Measurements from ENCODE around the gene TSTD1.
A peak's percentile ranks its signal among the peaks of the same experiment; 100 is the strongest.

The TSTD1 gene, protein sequence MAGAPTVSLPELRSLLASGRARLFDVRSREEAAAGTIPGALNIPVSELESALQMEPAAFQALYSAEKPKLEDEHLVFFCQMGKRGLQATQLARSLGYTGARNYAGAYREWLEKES

DNA sequence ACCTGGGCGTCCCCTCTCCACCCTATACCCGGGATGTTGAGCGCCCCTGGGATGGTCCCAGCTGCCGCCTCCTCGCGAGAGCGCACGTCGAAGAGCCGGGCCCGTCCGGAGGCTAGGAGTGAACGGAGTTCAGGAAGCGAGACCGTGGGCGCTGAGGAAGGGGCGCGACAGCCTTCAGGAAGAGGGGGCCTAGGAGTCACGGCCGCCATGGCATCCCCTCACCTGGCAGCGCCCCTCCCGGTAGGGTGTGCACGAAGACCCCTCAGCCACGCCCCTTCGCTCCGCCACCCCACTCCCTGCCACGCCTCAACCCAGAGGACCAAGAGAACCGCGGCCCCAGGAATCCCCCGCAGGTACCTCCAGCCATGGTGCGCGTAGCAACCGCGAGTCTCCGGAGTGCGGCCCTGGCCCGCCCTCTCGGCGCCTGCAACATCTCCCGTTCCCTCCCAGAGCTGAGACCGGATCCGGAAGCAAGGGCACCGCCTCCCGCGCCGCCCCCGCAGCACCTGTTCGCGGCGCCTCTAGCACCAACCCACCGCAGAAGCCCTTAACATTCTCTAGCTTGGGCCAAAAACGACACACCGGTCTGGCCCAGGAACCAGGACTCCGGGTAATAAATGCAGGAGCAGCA lies at the start of gene TSTD1:
TSTD1 (minus strand) TSS at position 442 of the 631 bp plus-strand sequence; CDS start at position 367, 75 bp downstream.
- DNase-seq, result peak; percentile 74

DNA sequence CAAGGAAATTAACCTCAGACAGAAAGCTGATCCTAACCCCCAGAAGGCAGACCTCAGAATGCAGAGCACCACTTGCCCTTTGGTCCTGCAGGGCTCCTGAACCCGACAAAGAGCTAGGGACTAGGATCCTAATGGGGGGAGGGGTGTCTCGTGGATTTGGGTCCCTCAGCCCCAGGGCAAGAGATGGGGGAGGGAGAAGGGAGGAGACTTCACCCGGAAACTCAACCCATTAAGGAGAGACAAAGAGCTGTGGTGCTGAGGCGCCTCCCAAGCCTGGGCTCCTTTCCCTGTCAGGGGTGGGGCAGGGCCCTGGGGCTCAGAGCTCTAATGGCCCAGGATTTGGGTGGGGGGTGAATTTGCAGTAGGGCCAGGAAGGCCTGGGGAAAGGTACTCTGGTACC lies 47.7 kb upstream of the TSTD1 start:
- DNase-seq, result no peak

DNA sequence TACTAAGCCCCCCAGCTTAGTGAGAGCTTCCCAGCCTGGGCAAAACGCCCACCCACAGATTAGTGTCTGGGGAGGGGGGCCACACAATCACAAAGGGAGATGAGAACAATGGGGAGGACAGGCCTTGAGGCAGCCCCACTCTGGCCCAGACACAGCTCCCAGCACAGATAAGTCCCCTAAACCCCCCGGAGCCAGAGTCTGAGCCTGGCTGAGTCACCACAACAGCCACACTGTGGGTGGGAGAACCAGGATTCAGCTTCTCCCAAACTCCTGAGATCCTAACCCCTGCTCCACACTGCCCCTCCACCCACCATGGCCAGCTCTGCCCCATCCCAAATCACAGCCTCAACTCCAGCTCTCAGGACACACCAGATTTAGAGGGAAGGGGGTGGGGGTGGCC lies 46.4 kb upstream of the TSTD1 start:
- peak; percentile 7 for DNase-seq

DNA sequence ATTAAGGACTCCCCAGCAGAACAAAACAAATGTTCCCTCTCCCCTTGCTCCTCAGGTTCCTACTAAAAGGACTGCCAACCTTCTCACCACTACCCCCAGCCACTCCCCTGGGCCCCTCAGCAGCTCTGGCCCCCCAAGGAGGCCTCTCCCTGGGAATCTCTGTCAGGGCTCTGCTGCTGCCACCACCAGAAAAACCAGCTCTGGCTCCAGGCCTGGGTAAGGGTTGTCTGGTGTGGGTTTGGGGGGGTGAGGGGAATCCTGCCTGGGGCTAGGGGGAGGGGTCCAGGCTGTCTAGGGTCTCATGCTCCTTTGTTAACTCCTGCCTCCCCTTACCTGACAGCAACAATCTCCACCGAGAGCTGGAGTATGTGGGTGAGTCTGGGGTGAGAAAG lies 45.8 kb upstream of the TSTD1 start:
- peak; percentile 19 for DNase-seq

DNA sequence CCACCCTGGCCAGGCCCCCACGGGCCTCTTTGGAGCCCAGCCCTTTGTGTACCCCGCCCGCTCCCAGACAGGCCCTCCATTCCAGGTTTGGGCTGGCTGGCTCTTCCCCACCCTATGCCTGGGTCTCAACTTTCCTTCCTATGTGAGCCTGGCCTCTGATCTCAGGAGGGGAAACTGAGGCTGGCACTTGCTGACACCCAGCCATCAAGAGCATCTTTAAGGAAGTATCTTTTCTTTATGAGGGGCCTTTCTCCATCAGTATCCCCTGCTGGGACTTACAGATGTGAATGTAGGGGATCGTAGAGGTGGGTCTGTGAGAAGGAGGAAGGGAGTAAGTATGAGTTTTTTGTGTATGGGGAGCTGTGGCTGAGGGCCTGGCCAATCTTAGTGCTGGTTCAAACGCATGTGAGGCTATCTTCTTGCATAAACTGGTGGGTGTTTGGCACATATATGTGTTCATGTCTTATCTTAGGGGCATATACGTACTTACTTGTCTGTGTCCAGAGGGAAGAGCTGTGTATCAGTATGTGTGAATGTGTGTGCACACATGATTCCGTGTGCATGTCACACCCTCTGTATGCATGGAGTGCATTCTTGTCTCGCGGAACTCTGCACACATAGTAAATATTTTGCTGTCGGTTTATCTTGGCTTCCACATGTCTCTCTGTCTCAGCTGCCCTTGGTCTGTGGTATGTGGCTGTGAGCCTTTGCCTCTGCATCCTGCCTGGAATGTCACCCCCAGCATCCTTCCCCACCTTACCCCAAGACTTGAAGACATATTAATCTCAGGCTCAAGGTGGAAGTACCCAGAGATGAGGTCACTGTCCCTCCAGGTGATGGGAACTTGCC lies 45.2 kb upstream of the TSTD1 start:
- DNase-seq, result no peak

DNA sequence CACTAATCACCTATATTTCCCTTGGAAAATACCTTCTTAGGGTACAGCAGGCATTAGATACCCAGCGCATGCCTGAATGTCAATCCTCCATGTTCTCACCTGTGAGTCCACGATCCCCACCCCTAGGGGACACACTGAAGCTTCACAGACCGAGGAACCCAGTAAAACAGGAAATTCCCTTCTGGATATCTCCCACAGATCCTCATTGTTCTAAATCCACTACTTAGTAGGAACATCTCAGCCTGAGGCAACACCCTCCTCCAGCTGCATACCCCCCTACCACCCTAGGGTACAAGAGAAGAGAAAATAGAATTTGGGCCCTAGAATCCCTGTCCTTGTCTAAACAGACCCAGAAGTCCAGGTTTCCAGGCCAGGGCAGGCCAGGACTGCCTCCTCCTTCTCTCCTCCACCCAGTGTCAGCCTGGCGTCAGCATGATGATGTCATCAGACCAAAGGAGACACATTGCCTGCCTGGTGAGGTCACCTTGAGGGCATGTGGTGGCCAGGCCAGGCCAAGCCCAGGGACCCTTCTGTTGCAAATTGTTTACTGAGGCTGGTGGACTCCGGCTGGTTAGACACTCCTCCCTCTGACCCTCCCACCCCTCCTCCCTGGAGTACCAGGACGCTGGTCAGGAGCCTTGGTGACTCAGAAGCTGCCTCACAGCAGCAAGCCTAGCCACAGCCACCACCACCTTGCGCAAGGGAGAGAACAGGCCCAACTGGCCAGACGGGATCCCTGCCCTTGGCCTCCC lies 44.4 kb upstream of the TSTD1 start:
- peak; percentile 26 for DNase-seq

DNA sequence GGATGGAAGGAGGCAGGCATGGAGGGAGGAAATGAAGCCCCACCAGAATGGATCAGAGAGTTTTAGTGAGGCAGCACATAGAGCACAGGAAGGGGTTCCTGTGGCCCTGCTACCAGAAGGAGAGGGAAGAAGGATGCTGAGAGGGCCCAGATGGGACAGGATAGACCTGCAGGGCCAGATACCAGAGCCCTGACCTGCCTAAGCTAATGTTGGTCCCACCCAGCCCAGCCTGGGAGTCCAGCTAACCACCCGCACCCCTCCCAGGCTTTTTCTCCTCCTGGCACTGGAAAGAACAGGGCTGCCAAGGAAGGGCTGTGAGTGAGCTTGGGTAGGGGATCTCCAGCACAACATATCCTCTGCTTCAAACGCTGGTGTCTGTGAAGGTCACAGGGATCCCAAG lies 43.7 kb upstream of the TSTD1 start:
- DNase-seq, result no peak

DNA sequence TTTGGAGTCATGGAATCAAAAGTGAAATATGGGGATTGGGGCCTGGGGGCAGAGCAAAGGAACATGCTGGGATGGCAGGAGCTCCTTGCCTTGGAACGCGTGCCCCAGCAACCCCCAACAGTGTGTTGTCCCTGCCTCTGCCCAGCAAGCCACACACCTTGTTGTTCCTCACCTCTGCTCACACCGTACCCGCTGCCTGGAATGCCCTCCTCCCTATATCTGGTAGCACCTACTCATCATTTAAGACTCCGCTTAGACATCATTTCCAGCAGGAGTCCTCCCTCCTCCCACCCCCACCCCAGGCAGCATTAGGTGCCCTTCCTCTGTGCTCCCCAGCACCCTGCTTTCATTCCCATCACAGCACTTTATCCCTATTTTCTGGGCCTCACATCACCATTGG lies 42.8 kb upstream of the TSTD1 start:
- no peak for DNase-seq

DNA sequence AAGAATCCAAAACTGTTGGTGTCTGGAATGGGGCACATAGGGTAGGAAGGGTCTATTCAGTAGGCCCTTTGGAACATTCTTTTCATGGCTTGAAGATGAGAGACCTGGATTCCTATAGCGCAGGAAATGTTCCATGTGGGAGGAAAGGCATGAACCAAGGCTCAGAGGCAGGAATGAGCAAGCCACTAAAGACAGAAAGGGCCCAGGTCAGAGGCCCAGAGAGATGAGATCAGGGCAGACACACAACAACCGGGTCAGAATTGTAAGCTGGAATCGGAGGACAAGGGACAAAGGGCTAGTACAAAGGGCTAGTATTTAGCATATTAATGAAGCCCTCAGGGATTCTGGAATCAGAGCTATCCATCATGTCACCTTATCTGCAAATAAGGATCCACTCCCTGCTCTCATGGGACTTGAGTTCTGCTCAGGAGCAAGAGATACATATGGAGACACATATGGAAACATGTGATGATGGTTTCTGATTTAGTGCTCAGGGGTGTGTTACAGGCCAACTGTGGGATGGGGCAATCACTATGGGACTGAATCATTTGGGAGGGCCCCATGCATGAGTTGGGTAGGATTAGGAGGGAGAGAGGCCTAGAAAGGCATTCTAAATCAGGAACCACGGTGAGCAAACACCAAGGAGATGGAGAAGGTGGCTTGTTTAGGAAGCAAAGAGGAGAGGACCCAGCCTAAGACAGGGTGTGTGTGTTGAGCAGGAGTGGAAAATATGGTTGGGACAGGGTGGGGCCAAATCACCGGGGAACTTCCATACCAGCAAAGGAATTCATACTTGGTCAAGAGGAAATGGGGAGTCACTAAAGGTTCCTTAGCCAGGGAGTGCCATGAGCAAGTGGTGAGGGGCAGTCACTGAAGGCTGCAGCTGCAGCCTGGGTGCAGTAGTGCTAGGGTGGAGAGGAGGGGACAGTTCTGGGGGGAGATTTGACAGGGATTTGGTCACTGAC lies 42.0 kb upstream of the TSTD1 start:
- DNase-seq, result no peak

DNA sequence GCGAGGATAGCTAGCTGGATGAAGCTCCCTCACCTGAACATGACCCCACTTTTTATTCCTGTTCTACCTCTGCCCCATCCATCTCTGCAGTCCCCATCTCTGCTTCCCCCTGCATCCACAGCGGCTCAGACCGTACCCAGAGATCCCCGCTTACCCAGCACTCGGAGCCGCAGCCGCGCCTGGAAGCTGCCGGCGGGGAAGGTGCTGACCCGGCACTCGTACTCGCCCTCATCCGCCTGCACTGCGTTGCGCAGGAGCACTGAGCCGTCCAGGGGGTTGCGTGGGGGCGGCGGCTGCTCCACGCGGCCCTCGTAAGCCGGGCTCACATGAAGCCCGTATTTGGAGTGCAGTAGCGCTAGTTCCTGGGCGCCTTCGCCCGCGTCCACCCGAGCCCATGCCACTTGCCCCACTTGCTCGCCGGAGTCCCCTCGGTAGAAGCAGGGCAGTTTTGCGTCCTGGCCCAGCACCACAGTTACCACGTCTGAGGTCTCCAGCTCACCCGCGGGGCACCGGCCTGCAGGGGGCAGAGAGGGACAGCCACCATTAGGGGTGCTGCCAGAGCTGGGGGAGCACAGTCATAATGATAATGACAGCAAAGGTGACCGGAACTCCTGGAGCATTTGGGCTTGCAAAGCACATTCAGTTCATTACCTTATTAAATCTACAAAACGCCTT lies 40.8 kb upstream of the TSTD1 start:
- no peak for DNase-seq

DNA sequence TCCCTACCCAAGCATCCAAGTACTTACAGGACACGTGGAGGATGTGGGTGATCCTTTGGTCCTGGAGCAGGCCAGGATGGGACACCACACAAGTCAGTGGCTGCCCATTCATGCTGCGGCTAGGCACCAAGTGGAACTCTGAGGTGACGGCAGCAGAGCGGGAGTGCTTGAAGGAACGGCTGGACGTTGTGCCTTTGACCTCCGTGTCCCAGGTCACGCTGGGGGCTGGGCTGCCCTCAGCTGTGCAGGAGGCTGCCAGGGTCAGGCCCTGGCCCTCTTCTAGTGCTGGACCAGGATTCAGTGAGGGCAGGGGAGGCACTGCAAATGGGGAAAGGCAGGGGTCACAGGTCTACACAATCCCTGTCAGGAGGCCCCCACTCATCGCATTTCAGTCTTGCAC lies 38.7 kb upstream of the TSTD1 start:
- DNase-seq, result no peak

DNA sequence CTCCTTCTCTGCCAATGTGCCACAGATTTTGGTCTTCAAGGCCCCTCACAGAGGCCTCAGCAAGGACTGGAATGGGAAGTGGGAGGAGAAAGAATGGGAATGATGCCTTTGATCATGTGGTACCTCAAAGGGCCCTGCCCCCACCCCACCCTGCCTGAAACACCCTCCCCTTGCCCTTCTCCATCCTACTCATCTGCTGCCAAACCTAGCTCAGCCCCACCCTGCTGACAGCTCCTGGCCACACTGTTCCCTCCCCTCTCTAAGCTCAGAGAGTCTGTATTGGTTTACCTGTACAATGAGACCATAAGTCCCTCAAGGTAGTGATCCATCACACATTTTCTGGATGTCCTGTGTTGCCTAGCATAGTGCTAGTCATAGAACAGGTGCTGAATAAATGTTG lies 37.6 kb upstream of the TSTD1 start:
- DNase-seq, result no peak

DNA sequence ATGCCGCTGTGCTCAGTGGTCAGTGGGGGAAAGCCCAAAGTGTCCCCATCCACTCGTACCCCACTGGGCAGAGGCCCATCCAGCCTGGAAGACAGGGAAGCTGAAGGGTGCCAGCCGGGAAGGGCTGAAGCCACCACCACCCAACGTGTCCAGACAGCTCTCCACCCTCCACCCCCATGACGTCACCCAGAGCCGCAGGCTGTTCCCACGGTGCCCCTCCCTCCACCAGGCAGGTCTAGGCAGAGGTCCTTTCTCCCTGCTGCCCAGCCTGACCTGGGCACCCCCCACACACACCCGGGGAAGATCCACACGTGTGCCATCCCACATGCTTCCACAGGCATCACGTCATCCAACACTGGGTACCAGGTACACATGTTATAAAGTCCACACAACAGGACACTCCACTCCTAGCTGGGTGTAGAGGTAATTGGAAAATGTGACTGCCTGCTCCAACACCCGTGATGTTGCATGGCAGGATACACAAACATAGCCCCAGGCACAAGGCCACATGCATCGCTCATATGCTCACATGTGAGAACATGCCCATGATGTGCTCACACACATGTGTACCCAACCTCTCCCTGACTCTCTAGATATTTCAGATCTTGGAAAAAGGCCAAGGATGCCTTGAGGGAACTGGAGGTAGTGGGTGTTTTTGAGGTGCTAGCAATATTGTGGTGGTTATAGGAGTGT lies 36.1 kb upstream of the TSTD1 start:
- peak; percentile 25 for DNase-seq

DNA sequence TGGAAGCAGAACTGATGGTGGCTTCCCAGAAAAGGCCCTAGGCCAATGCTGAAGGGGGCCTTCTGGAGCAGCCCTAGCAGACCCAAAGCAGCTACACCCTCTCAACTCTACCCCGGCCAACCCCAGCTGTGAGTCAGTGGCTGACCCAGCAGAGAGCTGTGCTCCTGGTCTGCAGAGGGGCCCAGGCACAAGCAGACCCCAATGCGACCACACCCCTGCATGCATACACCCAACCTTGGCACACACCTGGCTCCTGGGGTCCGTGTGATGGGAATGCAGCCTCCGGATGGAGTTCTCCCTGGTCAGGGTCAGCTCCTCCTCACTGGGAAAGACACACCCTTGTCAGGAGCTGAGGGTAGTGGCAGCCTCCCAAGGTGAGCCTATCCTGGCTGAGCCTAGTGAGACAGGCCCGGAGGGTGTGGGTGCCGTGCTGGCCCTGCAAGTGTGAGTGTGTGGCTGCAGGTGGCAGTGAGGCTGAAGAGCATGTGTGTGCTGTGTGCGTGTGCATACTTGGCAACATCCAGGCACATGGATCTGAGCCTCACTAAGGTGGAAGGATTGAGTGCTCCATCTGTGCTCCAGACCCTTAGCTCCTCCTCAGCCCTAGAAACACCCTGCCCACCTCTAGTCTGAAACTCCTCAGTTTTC lies 34.8 kb upstream of the TSTD1 start:
- no peak for DNase-seq

DNA sequence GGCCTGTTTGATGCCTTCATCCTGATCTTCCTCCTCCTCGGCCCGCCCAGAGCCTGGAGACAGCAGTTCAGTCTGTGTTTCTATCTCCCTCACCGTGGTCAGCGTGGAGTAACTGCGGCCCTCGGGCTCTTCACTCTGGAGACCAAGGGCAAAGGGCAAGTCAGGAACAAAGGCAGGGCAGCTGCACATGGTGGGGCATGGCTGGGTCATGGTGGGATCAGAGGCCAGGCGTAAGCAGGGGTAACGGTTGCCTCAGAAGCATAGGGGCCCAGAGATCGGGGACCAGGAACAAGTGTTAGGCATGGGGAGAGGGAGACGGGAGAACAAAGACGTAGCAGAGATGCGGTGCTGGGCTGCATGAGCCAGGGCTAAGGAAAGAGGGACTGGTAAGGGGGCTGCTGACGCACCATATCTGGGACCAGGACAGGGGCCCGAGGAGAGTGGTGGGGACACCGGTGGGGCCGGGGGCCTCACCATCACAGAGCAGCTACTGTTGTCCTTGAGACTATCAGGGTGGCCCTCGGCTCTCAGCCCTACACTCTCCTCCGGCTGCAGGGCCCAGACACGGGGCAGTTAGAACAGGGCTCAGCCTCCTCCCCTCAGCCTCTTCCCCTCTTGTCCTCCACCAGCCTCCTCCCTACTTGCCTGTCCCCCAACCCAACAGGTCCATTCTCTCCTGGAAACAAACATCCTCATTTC lies 34.1 kb upstream of the TSTD1 start:
- peak; percentile 13 for DNase-seq

DNA sequence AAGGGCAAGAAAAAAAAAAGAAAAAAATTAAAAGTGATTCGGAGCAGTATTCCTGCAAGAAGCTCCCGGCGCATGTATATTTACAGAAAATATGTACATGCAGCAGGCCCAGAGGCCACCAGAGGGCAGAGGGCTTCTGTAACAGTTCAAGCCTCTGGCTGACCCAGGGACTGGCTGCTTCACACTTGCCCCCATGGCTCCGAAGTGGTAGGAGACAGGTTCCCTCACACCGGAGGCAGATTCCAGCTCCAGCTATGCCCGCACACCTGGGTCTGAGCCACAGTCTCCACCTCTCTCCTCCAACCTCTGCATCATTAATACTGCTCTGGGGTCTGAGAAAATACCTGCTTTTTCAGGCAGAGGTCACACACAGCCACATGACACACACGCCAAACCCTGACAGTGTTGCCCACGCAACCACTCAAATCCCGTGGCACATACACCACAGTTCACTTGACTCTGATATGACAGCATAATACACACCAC lies 33.2 kb upstream of the TSTD1 start:
- peak; percentile 38 for DNase-seq

DNA sequence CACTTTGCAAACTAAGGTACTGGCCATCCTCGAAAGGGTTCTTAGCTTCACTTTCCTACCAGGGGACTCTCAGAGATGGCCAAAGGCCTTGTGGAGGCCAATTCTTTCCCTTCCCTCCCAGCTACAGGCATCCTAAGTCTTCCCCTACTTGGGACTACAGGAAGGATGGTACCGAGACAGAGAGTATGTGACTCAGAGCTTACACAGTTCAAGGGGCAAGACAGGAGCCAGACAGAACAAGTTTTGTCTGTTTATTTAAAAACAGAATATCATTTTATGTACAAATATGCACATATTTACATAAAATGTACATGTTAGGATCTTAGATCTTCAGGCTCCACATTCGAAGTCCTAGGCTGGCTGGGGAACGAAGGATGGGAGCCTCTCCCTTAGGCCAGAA lies 32.0 kb upstream of the TSTD1 start:
- DNase-seq, result no peak

DNA sequence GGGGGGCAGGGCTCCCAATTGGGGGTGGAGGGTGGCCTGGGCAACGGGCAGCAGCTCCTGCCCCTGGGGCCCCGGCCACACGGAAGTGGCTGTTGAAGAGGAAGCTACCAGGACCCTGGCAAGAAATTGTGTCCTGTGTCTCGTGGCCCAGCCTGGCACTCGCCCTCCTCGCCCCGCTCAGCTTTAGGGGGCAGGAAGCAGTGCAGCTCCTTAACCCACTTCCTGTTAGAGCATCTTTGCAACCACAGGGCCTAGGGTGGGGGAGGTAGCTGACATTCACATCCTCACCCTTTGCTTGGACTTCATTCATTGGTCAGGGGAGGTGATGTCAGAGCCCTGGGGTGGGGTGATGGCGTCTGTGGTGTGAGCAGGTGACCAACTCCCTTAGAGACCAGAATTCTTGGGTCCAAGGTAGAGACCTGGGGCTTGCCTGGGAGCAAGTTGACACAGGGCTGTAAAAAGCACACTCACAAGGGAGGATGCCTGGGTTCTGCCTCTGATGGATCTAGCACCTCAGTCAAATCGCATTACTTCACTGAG lies 31.0 kb upstream of the TSTD1 start, which contains the start of gene ARHGAP30:
ARHGAP30 (minus strand) TSS at position 161 of the 540 bp plus-strand sequence. CDS start 267 bp downstream, outside the sequence.
- no peak for DNase-seq

DNA sequence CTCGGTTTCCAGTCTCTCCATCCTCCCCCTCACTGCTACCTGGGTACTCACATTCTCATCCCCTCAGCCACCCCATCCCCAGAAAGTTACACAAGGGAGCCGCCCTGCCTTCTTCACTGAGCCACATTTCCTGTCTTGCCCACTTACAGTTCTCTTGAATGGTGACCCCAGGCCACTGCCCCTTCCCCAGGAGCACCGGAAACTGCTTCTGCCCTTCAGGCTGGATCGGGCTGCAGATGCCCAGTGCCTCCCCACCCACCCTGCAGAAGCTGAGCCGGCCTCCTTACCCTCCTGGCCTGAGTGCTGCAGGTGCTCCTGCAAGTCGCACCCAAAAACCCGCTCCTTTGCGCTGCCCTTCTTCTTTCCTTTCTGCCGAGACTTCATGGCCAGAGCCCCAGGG lies 30.5 kb upstream of the TSTD1 start:
- no peak for DNase-seq

Measured in eye (tissue), 1 donor.